OCI-M2 (cell line): Measurements from ENCODE around the gene B3GNT2.
"Not testable (repeated sequence)": the region's sequence is repeated elsewhere in the genome, so short reads cannot be mapped to it uniquely, and the experiment has no call there.

ENCODE experiments used
- DNase-seq: peaks from one replicate; lab custom pipeline; 2025; ENCODE audit not compliant: unreplicated experiment; lab: John Stamatoyannopoulos, UW

Gene B3GNT2

GRCh38 chr2:62234755-62235655, 39.1 kb downstream of the B3GNT2 start:
- no peak for DNase-seq

- DNase-seq = no peak
Measured at GRCh38 chr2:62236499-62236898, 40.6 kb downstream of the B3GNT2 start.

GRCh38 chr2:62238236-62238635, 42.3 kb downstream of the B3GNT2 start:
- no peak for DNase-seq

- DNase-seq = no peak
Measured at GRCh38 chr2:62240546-62240945, 44.6 kb downstream of the B3GNT2 start.

- DNase-seq = no peak
Measured at GRCh38 chr2:62243983-62244382, 48.1 kb downstream of the B3GNT2 start.

GRCh38 chr2:62248226-62248625, 52.3 kb downstream of the B3GNT2 start:
- no peak for DNase-seq

GRCh38 chr2:62250239-62250638, 54.3 kb downstream of the B3GNT2 start:
- no peak for DNase-seq

- no peak for DNase-seq
Measured at GRCh38 chr2:62254424-62255266, 58.7 kb downstream of the B3GNT2 start.

- no peak for DNase-seq
Measured at GRCh38 chr2:62257466-62257865, 61.6 kb downstream of the B3GNT2 start.

- DNase-seq = no peak
Measured at GRCh38 chr2:62263076-62263715, 67.3 kb downstream of the B3GNT2 start.

- DNase-seq = no peak
Measured at GRCh38 chr2:62264186-62264585, 68.3 kb downstream of the B3GNT2 start.

GRCh38 chr2:62265106-62265505, 69.2 kb downstream of the B3GNT2 start:
- DNase-seq = no peak

- DNase-seq = no peak
Measured at GRCh38 chr2:62266433-62267038, 70.6 kb downstream of the B3GNT2 start.

- no peak for DNase-seq
Measured at GRCh38 chr2:62267696-62268095, 71.8 kb downstream of the B3GNT2 start.

GRCh38 chr2:62268681-62269188, 72.8 kb downstream of the B3GNT2 start:
- DNase-seq = not testable (repeated sequence)

GRCh38 chr2:62270728-62271127, 74.8 kb downstream of the B3GNT2 start:
- DNase-seq = no peak
